Spleen (tissue), 7 donors: ENCODE data around the gene KCNJ6.

Experiments
- CTCF ChIP-seq, 11 experiments: fragments of 200-600 bp in 7 of 11; fragments of 450-650 bp in 4 of 11; sonication (generic) in 4 of 11; IDR thresholded peaks in 8 of 11; conservative IDR thresholded peaks in 3 of 11; 1 replicate in 7 of 11; 2 replicates in 4 of 11; pipeline versions ENCODE4 v1.4.0 to v1.8.0; 2016 to 2021; ENCODE audit warnings: antibody characterized with exemption in 11 of 11, inconsistent platforms in 4 of 11, mild to moderate bottlenecking in 1 of 11
- POLR2AphosphoS5 ChIP-seq, 3 donors: sonication (generic); formaldehyde crosslinking; IDR thresholded peaks; one replicate each; pipeline ENCODE4 v1.5.1; 2017; ENCODE audit warnings: antibody characterized with exemption in 3 of 3
- donor health status: DM: no; HTN: no; CAD: no; lungs with moderate emphysema.
- donor health status: DM: no; HTN: no; CAD: no.
- donor health status: DM: no; HTN: no; CAD: no.

GRCh38 chr21:37865156-37865555 lies 51.1 kb downstream of the KCNJ6 start:
- TF ChIP-seq CTCF (IDR thresholded peaks at IDR 0.05 in 8 of 11, conservative IDR thresholded peaks at IDR 0.05 in 3 of 11) (no peak), POLR2AphosphoS5 (IDR thresholded peaks at IDR 0.05) (no peak)
